ENCODE results near the gene NAB1. TPM values are rescaled to one million over a fixed set of nuclear protein-coding genes. Genes with fewer than 3 reads are reported as not detected.

The NAB1 gene
- total RNA-seq, 1 experiment from 2014 or later: 17.0 TPM

- H3K36me3 ChIP-seq (ENCODE audit: low read depth): no peaks in the 10 kb centered on the region
- no peaks in the 10 kb centered on the region for H3K79me2 ChIP-seq (ENCODE audit: low read depth)
- no peak overlapping the region for H2AFZ ChIP-seq
- TF ChIP-seq EZH2 (IDR thresholded peaks at IDR 0.05; ENCODE audit: low read depth): no peak
- no peak for TF ChIP-seq CTCF (conservative IDR thresholded peaks at IDR 0.05)
- POLR2A ChIA-PET (ENCODE audit: unreplicated experiment): no interaction called here
- no peak overlapping the region for H3K4me3 ChIP-seq
- H3F3A ChIP-seq (ENCODE audit: insufficient read depth, low read depth): no peaks in the 10 kb centered on the region
- no peak overlapping the region for H3K4me2 ChIP-seq
- BruUV-seq (replicated peaks): no TSS peak
- CTCF ChIA-PET: no interaction called here
- no peak overlapping the region for H3K27ac ChIP-seq
- H3K9me2 ChIP-seq (ENCODE audit: insufficient read depth): no peaks in the 10 kb centered on the region
- intact Hi-C loops (cut with micrococcal nuclease; ENCODE audit: unreplicated experiment): no loop called here
- H4K20me1 ChIP-seq (ENCODE audit: insufficient read depth): no peaks in the 10 kb centered on the region
- DNase-seq: no peak
- no peaks in the 10 kb centered on the region for H3K9me3 ChIP-seq (ENCODE audit: insufficient read depth, low read depth)
- H3K27me3 ChIP-seq (ENCODE audit: insufficient read depth, low read depth): no peaks in the 10 kb centered on the region
- no peaks in the 10 kb centered on the region for H3K4me1 ChIP-seq (replicated peaks; ENCODE audit: insufficient read depth)
Observed at GRCh38 chr2:190600293-190601103, 48.4 kb upstream of the NAB1 start.

GRCh38 chr2:190603374-190603773, 45.5 kb upstream of the NAB1 start:
- Histone ChIP-seq H3K27ac (no peak overlapping the region), H3K27me3 (ENCODE audit: insufficient read depth, low read depth) (no peaks in the 10 kb centered on the region), H3K36me3 (ENCODE audit: low read depth) (no peaks in the 10 kb centered on the region), H3K79me2 (ENCODE audit: low read depth) (no peaks in the 10 kb centered on the region), H3K9me3 (ENCODE audit: insufficient read depth, low read depth) (no peaks in the 10 kb centered on the region), H3K4me1 (replicated peaks; ENCODE audit: insufficient read depth) (peaks cover 17% of the 10 kb centered on the region), H3K4me2 (no peak overlapping the region), H3K9me2 (ENCODE audit: insufficient read depth) (no peaks in the 10 kb centered on the region), H3F3A (ENCODE audit: insufficient read depth, low read depth) (no peaks in the 10 kb centered on the region; the same call in 1 of the 2 replicates), H2AFZ (no peak overlapping the region), H3K4me3 (no peak overlapping the region), H4K20me1 (ENCODE audit: insufficient read depth) (no peaks in the 10 kb centered on the region)
- BruUV-seq (replicated peaks): no TSS peak
- POLR2A ChIA-PET (ENCODE audit: unreplicated experiment): interaction anchor here (0.6 kb wide), 1 partner anchor 31 kb away, joined by 17 read pairs; no protein-coding TSS in a partner anchor
- CTCF ChIA-PET: no interaction called here
- intact Hi-C loops (cut with micrococcal nuclease; ENCODE audit: unreplicated experiment): no loop called here
- no peak for TF ChIP-seq CTCF (conservative IDR thresholded peaks at IDR 0.05)
- TF ChIP-seq EZH2 (IDR thresholded peaks at IDR 0.05; ENCODE audit: low read depth): no peak
- DNase-seq: no peak

GRCh38 chr2:190607014-190607597, 41.8 kb upstream of the NAB1 start:
- POLR2A ChIA-PET (ENCODE audit: unreplicated experiment): interaction anchor here (0.5 kb wide), 1 partner anchor 15 kb away, joined by 3 read pairs; no protein-coding TSS in a partner anchor
- TSS peak; percentile 61 for BruUV-seq (replicated peaks)
- CTCF ChIA-PET: interaction anchor here (0.9 kb wide), 1 partner anchor 541 kb away, joined by 3 read pairs; no protein-coding TSS in a partner anchor

More at GRCh38 chr2:190607014-190607597, 41.8 kb upstream of the NAB1 start:
- no peaks in the 10 kb centered on the region for H4K20me1 ChIP-seq (ENCODE audit: insufficient read depth)
- H3K9me2 ChIP-seq (ENCODE audit: insufficient read depth): no peaks in the 10 kb centered on the region
- H3K27me3 ChIP-seq (ENCODE audit: insufficient read depth, low read depth): no peaks in the 10 kb centered on the region
- H2AFZ ChIP-seq: no peak overlapping the region
- H3F3A ChIP-seq (ENCODE audit: insufficient read depth, low read depth): no peaks in the 10 kb centered on the region; the same call in 1 of the 2 replicates
- peaks cover 19% of the 10 kb centered on the region for H3K4me1 ChIP-seq (replicated peaks; ENCODE audit: insufficient read depth)
- peak overlapping the region; percentile 65 for H3K4me2 ChIP-seq
- intact Hi-C loops (cut with micrococcal nuclease; ENCODE audit: unreplicated experiment): loop anchor here (5.0 kb wide), 1 partner anchor 40 kb away; the partner anchor contains the start of gene NAB1
- peak overlapping the region; percentile 62 for H3K27ac ChIP-seq
- peak overlapping the region; percentile 39; the same call in 1 of the 2 replicates for H3K4me3 ChIP-seq
- no peaks in the 10 kb centered on the region for H3K9me3 ChIP-seq (ENCODE audit: insufficient read depth, low read depth)
- H3K79me2 ChIP-seq (ENCODE audit: low read depth): no peaks in the 10 kb centered on the region
- DNase-seq: peak in 1 of 2 experiments; percentile 4
- TF ChIP-seq EZH2 (IDR thresholded peaks at IDR 0.05; ENCODE audit: low read depth) (no peak), CTCF (conservative IDR thresholded peaks at IDR 0.05) (no peak)
- no peaks in the 10 kb centered on the region for H3K36me3 ChIP-seq (ENCODE audit: low read depth)

Data from PC-9 (cell line).